NCI-H748 (cell line): ENCODE measurements around the gene RPS27L.

Experiments
- DNase-seq: peaks from one replicate; lab custom pipeline; 2025; ENCODE audit not compliant: unreplicated experiment; lab: John Stamatoyannopoulos, UW

RPS27L gene

GRCh38 chr15:63157118-63157843 is at the start of gene RPS27L:
TSS of gene RPS27L (minus strand) at chr15:63157477. CDS start at chr15:63157405, 72 bp downstream.
- peak; percentile 91 for DNase-seq

GRCh38 chr15:63206079-63206478 is 48.8 kb upstream of the RPS27L start:
- DNase-seq = no peak

GRCh38 chr15:63203451-63204090 is 46.3 kb upstream of the RPS27L start:
- no peak for DNase-seq

GRCh38 chr15:63202861-63203260 is 45.6 kb upstream of the RPS27L start:
- no peak for DNase-seq

GRCh38 chr15:63200464-63201249 is 43.4 kb upstream of the RPS27L start:
- DNase-seq = no peak

GRCh38 chr15:63198371-63199250 is 41.3 kb upstream of the RPS27L start:
- no peak for DNase-seq

- DNase-seq = no peak
Observed at GRCh38 chr15:63197626-63198025, 40.3 kb upstream of the RPS27L start.

GRCh38 chr15:63196842-63197241 is 39.6 kb upstream of the RPS27L start:
- no peak for DNase-seq

- no peak for DNase-seq
Observed at GRCh38 chr15:63195569-63196015, 38.3 kb upstream of the RPS27L start.

GRCh38 chr15:63194880-63195568 is 37.7 kb upstream of the RPS27L start:
- no peak for DNase-seq

- DNase-seq = no peak
Observed at GRCh38 chr15:63194302-63194701, 37.0 kb upstream of the RPS27L start.

- DNase-seq = no peak
Observed at GRCh38 chr15:63192619-63193206, 35.4 kb upstream of the RPS27L start.

- no peak for DNase-seq
Observed at GRCh38 chr15:63191895-63192618, 34.8 kb upstream of the RPS27L start.

GRCh38 chr15:63190769-63191649 is 33.7 kb upstream of the RPS27L start:
- DNase-seq = no peak

GRCh38 chr15:63189941-63190768 is 32.9 kb upstream of the RPS27L start:
- no peak for DNase-seq

- DNase-seq = peak; percentile 94
Observed at GRCh38 chr15:63188926-63189871, 31.9 kb upstream of the RPS27L start, which contains the start of gene RAB8B. TSS of gene RAB8B (plus strand) at chr15:63189606. CDS start at chr15:63189625, 19 bp downstream.
